ENCODE measurements around the gene NUP214. TPM values are rescaled to one million over a fixed set of nuclear protein-coding genes. Genes with fewer than 3 reads are reported as not detected.

NUP214 gene
- polyA plus RNA-seq, 1 donor from 2014 or later, result 15.0 TPM

GRCh38 chr9:131254626-131255025 lies 129.2 kb downstream of the NUP214 start:
- Histone ChIP-seq H4K20me1 (ENCODE audit: insufficient read depth) (no peaks in the 10 kb centered on the region), H3K27me3 (ENCODE audit: insufficient read depth, low read depth, low read length) (no peaks in the 10 kb centered on the region), H3K9me3 (ENCODE audit: low read length) (no peaks in the 10 kb centered on the region), H3K79me2 (replicated peaks; ENCODE audit: insufficient read depth, low read length) (no peaks in the 10 kb centered on the region), H3K36me3 (ENCODE audit: insufficient read depth, low read length) (no peaks in the 10 kb centered on the region), H3K4me2 (ENCODE audit: low read length) (no peak overlapping the region), H3F3A (ENCODE audit: insufficient read depth, low read length, poor library complexity, severe bottlenecking) (no peaks in the 10 kb centered on the region), H3K9ac (ENCODE audit: low read length) (no peak overlapping the region), H3K9me2 (ENCODE audit: insufficient read depth, low read length) (no peaks in the 10 kb centered on the region), H3K4me3 (ENCODE audit: low read length) (no peak overlapping the region), H3K27ac (ENCODE audit: low read length) (no peak overlapping the region), H2AFZ (ENCODE audit: low read depth, low read length) (no peak overlapping the region)
- TF ChIP-seq EP300 (conservative IDR thresholded peaks at IDR 0.05; ENCODE audit: poor library complexity, severe bottlenecking) (no peak), MXI1 (conservative IDR thresholded peaks at IDR 0.05; ENCODE audit: poor library complexity, severe bottlenecking) (no peak), REST (IDR thresholded peaks at IDR 0.05; ENCODE audit: borderline replicate concordance) (no peak), TAF1 (IDR thresholded peaks at IDR 0.05; ENCODE audit: low read depth) (no peak), RAD21 (conservative IDR thresholded peaks at IDR 0.05) (no peak), SMC3 (conservative IDR thresholded peaks at IDR 0.05; ENCODE audit: poor library complexity) (no peak)

GRCh38 chr9:131255676-131256197 lies 130.4 kb downstream of the NUP214 start:
- H4K20me1 ChIP-seq (ENCODE audit: insufficient read depth), result no peaks in the 10 kb centered on the region
- no peak overlapping the region for H3K27ac ChIP-seq (ENCODE audit: low read length)
- no peak overlapping the region for H3K4me3 ChIP-seq (ENCODE audit: low read length)
- H3K36me3 ChIP-seq (ENCODE audit: insufficient read depth, low read length), result no peaks in the 10 kb centered on the region
- H3K9me3 ChIP-seq (ENCODE audit: low read length), result no peaks in the 10 kb centered on the region
- H3K9ac ChIP-seq (ENCODE audit: low read length), result no peak overlapping the region
- no peak overlapping the region for H2AFZ ChIP-seq (ENCODE audit: low read depth, low read length)
- no peaks in the 10 kb centered on the region for H3F3A ChIP-seq (ENCODE audit: insufficient read depth, low read length, poor library complexity, severe bottlenecking)
- no peaks in the 10 kb centered on the region for H3K79me2 ChIP-seq (replicated peaks; ENCODE audit: insufficient read depth, low read length)
- H3K4me2 ChIP-seq (ENCODE audit: low read length), result no peak overlapping the region
- no peaks in the 10 kb centered on the region for H3K27me3 ChIP-seq (ENCODE audit: insufficient read depth, low read depth, low read length)
- no peak for TF ChIP-seq MXI1 (conservative IDR thresholded peaks at IDR 0.05; ENCODE audit: poor library complexity, severe bottlenecking)
- no peak for TF ChIP-seq EZH2 (IDR thresholded peaks at IDR 0.05; ENCODE audit: borderline replicate concordance, insufficient read depth, low read length, poor library complexity, severe bottlenecking)
- no peak for TF ChIP-seq RAD21 (conservative IDR thresholded peaks at IDR 0.05)
- no peak for TF ChIP-seq EP300 (conservative IDR thresholded peaks at IDR 0.05; ENCODE audit: poor library complexity, severe bottlenecking)
- TF ChIP-seq CTCF (IDR thresholded peaks at IDR 0.05; ENCODE audit: poor library complexity, severe bottlenecking), result no peak
- no peaks in the 10 kb centered on the region for H3K9me2 ChIP-seq (ENCODE audit: insufficient read depth, low read length)
